Keratinocyte (primary cell): Measurements from ENCODE around the gene SLC52A1.

ENCODE experiments used
- CTCF ChIP-seq, 3 experiments: IDR thresholded peaks in 1 of 3; conservative IDR thresholded peaks in 1 of 3; optimal IDR thresholded peaks in 1 of 3; 2 replicates in 2 of 3; 3 replicates in 1 of 3; pipeline versions ENCODE3 to v1.5.1; 2011; ENCODE audit warnings: low read length in 3 of 3, mild to moderate bottlenecking in 3 of 3, moderate library complexity in 2 of 3, control low read depth in 1 of 3, inconsistent platforms in 1 of 3; ENCODE audit not compliant: insufficient read depth in 2 of 3; ENCODE audit errors: extremely low read depth in 1 of 3
- EZH2 ChIP-seq: IDR thresholded peaks from one replicate; pipeline ENCODE4 v1.6.1; 2012; ENCODE audit warnings: inconsistent platforms, mild to moderate bottlenecking, low read length, moderate library complexity

DNA sequence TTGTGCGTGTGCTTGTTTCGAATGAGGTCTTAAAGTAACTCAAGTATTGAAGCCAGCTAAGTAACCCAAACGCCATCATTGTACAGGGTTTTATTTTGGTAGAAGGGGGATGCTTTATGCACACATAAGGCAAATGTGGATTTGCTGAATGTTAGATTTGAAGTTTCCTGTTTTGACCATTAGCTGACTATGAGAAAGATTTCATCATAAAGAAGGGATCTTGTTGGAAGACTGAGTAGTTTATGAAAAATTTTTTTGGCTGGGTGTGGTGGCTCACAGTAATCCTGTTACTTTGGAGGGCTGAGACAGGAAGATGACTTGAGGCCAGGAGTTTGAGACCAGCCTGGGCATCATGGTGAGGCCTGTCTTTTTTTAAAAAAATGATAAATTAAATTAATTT, 33.0 kb upstream of the SLC52A1 start:
- TF ChIP-seq EZH2 (no peak), CTCF (optimal IDR thresholded peaks at IDR 0.05 in 1 of 3, IDR thresholded peaks at IDR 0.05 in 1 of 3, conservative IDR thresholded peaks at IDR 0.05 in 1 of 3; ENCODE audit: extremely low read depth in 1 of 3, insufficient read depth in 2 of 3, low read length in 3 of 3) (no peak)
